Activated T-helper 1 cell treated with anti-CD3 and anti-CD28 coated beads, Interleukin-2, amount 50 U/mL, for 16 hours (primary cell): ENCODE measurements around the gene MCM7.

Experiments used
- DNase-seq, 2 donors: peaks; one replicate each; pipeline ENCODE4 v3.0.0-alpha.2; 2020; ENCODE audit warnings: low read depth in 1 of 2, low spot score in 1 of 2

The MCM7 gene

DNA sequence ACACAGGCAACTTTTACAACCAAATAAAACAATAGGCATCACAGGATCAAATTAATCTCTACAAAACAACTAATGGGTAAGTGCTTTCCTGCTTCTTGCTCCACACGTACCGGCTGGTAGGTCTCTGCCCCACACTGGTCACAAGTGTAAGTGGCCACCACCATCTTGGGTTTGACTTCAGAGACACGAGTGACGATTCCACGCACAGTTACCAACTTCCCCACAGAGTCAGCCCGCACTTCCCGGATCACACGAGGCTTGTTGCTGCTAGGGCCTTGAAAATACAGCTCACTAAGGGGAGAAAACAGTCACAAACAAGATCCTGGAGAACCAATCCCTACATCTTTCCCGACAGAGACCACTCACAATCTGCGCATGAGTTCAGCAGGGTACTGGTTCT lies 2.3 kb downstream of the MCM7 start:
- no peak for DNase-seq

DNA sequence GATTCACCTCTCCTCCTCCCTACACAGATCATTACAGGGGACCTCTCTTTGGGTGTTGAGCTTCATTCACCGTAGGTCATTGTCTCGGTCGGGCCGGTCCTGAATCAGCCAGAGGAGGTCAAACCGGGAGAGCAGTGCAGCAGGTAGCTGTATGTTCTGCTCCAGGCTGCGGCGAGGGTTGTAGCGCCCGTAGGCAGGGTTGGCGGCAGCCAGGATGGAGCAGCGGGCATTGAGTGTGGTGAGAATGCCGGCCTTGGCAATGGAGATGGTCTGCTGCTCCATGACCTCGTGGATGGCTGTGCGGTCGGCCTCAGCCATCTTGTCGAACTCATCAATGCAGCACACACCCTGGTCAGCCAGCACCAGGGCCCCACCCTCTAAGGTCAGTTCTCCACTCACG lies 5.5 kb downstream of the MCM7 start:
- DNase-seq, result no peak

DNA sequence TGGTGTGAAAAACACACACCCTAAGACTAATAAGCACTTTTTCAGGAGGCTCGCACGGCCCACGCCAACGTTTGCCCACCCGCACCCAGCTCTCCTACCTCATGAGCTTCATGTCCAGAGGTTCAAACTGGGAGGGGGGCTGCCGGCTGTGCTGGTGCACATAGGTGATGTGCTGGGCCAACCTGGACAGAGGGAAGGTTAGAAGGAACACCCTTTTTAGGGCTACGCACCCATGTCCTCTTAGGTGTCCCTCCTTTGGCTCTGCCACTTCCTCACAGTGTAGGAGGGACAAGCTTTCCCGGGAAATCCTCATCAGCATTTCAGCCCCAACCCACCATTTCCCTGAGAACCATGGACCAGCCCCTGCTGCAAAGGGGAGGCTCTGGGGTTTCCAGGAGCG lies 5.9 kb downstream of the MCM7 start:
- DNase-seq, result no peak

DNA sequence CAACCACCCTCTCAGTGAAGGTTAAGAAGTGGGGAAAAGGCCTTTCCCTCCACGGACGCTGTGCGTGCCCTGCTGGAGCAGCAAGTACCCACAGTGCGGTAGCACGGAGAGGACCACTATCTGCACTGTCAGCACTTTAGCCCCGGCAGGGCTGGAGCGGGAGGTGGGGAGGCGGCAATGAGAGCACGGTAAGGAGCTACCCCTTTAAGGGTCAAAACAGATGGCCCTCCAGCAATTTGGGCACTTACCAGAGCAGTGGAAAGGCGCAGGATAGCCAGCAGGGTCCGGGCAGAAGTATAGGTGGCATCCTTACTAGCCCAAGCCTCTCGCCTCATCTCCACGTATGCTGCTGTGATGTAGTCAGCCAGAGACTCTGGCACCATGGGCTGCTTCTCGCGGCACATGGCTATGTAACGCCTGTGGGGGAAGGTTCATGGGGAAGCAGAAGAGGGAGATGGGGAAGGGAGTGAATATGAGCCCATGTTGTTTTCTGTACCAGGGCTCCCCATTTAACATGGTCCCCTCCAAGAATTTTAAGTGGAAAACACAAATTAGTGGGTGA lies 7.2 kb downstream of the MCM7 start:
- DNase-seq, result no peak

DNA sequence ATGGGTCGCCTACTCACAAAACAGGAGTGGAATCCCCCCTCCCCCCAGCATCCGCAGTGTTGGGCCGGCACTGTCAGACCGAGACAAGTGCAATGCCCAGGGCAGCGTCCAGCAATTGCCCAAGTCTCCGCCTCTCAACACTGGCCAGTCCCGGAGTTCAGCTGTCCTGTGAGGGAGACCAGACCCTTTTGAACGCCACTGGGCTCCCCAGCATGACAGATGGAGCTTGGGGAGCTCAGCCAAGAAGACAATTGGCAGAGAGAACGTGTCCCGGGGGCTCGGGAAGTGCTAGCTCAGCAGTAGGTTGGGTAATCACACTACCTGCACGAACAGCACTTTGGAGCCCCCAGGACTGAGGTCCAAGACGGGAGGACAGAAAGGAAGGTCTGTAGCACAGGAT lies 7.7 kb downstream of the MCM7 start:
- DNase-seq, result no peak

DNA sequence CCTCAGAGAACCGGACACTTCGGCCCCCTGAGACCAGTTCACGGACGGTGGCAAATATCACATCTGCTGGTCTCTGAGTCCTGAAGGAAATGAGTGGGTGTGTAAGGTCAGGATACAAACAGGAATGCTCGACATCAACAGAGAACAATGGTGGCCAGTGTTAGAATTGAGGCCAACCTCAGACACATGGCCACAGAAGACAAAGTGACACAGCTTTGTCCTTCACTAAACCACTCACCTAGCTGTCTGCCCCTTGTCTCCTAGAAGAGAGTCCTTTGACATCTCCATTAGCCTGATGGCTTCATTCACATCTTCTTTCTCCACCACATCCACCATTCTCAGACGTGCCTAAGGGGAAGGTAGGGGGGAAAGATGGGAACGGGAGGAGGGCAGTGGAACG lies 8.1 kb downstream of the MCM7 start:
- DNase-seq, result no peak

DNA sequence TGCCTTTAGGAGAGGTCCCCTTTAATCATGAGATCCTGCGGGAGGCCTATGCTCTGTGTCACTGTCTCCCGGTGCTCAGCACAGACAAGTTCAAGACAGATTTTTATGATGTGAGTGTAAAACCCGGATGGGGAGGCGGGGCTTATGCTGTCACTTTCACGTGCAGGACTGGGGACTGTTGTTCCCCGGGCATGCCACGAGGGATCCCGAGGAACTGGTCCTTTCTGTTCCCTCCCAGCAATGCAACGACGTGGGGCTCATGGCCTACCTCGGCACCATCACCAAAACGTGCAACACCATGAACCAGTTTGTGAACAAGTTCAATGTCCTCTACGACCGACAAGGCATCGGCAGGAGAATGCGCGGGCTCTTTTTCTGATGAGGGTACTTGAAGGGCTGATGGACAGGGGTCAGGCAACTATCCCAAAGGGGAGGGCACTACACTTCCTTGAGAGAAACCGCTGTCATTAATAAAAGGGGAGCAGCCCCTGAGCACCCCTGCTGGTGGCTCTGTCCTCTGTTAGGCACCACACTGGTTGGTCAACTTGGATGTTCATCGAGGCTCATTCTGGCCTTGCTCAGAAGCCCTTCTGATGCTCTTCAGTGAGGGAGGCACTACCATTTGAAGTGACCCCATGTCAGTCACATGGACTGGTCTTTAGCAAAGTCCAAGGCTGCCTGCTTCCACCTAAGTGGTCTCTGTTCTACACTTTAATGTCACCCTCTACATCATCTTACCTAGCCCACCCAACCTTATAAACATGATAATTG lies 9.6 kb downstream of the MCM7 start:
- DNase-seq, result no peak

DNA sequence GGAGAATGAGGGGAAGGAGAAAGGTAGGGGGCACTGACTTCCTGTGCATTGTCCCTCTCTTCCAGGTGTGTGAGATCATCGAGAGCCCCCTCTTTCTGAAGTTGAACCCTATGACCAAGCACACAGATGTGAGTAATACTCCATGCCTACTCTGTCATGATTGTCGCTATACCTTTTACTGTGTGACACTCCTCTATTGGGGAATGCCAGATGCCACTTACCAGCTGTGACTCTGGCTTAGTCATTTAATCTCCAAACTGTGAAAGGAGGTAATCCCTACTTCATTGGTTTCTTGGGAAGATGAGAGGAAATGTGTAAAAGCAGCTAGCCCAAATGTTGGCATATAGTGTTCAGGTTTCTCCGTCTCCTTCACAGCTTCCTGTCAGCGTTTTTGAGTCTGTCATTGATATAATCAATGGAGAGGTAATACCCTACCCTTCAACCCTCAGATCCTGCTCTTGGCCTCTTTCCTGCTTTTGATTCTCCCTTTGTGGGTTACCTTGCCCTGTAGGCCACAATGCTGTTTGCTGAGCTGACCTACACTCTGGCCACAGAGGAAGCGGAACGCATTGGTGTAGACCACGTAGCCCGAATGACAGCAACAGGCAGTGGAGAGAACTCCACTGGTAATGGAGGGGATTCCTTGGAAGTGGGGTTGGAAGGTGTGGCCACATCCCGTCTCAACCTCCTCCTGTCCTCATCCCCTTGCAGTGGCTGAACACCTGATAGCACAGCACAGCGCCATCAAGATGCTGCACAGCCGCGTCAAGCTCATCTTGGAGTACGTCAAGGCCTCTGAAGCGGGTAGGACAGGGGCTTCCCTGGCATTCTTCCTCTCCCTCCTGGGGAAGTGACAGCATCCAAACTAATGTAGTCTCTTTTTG lies 10.4 kb downstream of the MCM7 start:
- DNase-seq, result no peak

DNA sequence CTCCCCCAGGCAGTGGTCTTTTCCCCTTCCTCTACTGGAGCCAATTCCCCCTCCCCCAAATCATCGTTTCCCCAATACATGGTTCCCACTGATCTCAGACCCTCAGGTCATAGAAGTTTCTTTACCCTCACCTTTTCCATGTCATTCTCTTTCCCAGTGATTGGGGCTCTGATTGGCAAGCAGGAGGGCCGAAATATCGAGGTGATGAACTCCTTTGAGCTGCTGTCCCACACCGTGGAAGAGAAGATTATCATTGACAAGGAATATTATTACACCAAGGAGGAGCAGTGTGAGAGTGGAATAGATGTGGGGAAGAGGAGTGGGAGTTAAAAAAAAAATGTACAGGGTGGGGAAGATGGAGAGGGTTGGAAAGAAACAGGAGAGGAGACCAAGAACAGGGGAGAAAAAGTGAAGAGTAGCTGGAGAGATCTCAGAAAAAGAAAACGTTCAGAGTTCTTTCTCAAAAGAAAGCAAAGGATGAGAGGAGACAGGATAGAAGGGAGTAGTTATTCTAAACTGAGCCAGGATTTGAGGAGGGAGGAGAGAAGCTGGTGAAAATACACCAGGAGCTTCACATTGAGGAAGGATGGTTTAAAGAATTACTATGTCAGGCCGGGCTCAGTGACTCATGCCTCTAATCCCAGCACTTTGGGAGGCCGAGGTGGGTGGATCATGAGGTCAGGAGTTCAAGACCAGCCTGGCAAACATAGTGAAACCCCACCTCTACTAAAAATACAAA lies 11.6 kb downstream of the MCM7 start:
- DNase-seq, result no peak

DNA sequence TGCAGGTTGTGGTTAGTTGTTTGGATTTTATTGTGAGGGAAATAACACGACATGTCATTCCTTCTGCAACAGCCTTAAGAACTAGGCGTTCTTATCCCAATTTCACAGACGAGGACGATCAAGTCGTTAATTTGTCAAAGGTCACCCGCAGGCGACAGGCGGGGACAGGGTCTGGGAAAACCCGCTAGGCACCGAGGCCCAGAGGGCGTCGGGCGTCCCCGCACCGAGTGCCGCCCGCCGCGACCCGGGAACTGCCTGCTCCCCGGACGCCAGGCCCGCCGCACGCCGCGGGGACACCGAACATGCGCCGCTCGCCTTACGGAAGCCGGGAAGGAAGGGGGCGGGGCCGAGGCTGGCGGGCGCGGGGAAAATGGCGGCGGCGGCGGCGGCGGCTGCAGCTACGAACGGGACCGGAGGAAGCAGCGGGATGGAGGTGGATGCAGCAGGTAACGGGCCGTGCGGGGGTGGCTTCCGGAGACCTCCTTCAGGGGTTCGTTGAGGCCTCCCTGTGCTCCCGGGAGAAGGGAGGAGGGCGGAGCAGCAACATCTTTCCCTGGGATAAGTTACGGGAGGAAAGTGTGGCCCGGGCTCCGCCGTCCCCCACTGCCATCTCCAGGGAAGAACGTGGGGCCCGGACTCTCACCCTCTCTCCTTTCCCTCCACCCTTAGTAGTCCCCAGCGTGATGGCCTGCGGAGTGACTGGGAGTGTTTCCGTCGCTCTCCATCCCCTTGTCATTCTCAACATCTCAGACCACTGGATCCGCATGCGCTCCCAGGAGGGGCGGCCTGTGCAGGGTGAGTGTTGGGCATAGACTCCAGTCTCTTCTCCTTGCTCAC lies 12.4 kb downstream of the MCM7 start, which contains the start of gene COPS6:
Gene COPS6 (plus strand): TSS at position 349 of the 837 bp plus-strand sequence. CDS start 22 bp downstream, at position 371.
- DNase-seq, result peak; percentile 74 to 82

DNA sequence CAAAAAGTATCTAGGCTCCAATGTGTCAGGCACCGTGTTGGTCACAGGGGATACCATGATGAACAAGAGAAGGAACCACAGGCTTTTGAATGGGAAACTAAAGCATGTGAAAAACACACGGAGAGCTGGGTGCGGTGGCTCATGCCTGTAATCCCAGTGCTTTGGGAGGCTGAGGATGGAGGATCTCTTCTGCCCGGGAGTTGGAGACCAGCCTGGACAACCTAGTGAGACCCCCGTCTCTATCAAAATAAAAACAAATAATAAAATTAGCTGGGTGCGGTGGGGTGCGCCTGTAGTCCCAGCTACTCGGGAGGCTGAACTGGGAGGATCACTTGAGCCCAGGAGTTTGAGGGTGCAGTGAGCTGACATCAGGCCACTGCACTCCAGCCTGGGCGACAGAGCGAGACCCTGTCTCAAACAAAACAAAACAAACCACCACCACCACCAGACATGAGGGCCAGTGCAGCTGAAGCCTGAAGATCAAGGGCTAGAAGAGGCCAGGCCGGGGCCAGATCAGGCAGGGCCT lies 13.0 kb downstream of the MCM7 start:
- DNase-seq, result no peak

DNA sequence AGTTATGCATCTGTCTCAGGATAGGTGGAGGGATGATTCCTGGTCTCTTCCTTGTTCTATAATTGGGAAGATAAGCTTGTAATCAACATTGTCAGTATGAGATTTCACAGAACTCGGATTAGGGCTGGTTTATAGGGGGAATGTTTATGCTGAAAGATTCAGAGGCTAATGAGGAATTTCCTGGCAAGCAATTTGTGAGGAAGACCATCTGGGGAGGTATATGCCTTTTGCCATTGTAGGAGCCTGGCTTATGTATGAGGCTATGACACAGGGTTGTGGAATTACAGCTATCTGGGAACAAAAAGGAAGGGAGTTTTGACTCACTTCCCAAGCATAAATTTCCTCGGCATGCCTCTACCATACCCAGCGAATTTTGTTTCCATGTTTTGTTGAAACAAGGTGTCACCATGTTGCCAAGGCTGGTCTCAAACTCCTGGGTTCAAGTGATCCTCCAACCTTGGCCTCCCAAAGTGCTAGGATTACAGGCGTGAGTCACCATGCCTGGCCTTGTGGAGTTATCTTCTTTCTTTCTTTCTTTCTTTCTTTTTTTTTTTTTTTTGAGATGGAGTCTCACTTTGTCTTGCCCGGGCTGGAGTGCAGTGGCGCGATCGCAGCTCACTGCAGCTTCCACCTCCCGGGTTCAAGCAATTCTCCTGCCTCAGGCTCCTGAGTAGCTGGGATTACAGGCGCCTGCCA lies 14.0 kb downstream of the MCM7 start:
- no peak for DNase-seq

DNA sequence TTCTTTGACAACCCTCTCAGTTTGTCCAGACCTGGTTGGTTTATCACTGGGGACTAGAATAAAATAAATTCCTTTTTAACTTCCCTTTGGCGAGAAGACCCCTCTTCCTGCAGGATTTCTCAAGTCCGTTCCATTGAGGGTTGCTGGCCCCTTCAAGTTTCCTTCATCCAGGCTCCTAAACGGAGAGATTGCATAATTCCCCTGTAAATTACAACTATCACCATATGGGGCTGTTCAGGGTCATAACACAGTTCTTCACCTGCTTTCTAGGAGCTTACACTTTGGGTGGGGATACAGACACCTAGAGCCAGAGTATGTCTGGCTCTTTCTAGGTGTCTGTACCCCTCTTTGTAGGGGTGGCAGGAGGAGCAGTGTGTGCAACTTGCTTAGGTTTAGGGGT lies 15.7 kb downstream of the MCM7 start:
- DNase-seq, result no peak

DNA sequence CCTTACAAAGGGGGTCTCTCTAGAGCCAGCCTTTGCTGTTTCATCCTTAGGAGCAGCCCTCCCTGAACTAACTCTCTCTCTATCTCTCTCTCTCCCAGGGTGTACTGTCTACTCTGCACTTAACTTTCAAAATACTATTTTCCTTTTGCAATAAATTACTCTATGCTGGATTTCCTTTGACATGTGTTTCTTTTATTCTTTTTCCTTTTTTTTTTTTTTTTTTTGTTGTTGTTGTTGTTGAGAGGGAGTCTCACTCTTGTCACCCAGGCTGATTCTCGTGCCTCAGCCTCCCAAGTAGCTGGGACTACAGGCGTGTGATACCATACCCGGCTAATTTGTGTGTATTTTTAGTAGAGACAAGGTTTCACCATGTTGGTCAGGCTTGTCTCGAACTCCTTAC lies 18.2 kb downstream of the MCM7 start:
- DNase-seq, result no peak

DNA sequence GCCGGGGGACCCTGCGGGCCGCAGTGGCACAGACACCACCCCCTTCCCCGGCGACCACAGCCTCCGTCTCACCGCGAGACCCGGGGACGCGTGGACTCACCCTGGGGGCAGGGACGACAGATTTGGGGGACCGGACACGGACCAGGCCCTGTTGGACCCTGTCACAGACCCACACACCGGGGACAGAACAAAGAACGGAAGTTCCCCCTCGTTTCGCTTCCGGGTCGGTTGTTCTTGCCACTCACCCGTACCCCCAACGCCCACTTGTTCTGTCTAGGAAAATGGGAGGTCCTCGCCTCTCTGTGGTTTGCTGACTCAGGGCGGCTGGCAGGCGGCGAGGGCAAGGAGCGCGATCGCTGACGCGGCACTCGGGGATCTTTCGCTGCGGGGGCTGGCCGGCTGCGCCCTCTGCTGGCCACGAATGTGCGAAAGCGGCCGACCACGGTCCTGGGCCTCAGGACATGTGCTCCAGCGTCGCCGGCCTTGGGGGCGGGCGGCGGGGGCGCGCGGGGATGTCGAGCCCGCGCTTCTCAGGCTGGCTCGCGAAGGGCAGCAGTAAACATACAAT lies 19.6 kb downstream of the MCM7 start, which contains the start of gene ZNF3:
Gene ZNF3 (minus strand): TSS at position 189 of the 568 bp plus-strand sequence. CDS start 4,366 bp downstream, outside the sequence.
- peak; percentile 93 to 98 for DNase-seq

DNA sequence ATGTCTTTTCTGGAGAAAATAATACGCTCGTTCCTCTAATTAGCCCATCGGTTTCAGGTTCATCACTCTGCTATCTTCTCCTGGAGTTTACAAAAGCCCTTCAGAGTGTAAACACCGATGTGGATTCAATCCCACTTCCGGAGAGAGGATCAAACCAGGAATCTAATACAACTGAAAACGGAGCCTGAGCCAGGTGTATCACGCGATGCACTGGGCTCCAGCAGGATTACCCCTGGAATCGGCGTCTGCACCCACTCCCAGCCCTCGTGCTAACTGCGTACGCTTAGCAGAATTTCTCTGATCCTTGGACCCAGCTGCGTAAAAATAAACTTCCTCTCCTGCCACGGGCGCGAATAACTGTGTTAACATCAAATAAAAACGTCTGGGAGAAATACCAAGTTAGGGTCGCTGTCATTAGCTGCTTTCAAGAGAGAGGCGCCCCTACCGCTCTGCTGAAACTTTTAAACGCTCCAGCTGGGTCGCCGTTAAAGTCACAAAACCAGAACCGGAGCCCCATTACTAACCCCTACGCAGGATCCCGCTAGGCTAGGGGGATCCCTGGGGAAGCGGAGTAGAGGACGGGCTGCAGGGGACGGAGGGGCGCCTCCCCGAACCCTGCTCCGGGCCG lies 20.2 kb downstream of the MCM7 start:
- DNase-seq, result no peak

DNA sequence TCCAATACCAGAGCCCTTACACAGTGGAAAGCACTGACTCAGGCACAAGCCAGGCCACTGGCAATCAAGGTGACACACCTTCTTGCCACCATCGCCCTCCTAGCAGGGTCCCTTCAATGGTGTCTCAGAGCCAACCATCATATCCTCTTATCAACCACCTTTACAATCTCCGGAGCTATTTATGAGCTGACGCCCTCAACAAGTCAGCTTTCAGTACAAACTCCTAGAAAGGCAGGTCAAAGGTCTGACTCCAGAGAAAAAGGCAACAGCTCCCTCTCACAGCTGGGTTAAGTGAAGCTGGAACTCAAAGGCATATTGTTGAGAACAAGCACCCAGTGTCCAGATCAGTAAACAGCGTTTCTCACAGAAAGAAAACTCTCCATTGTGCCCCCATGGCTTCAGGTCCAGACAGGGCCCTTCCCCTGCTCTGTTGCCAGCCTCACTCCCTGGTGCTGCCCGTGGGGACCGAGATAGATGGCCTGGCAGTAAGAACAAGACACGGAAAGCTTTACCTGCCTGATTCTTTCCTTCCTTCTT lies 22.1 kb downstream of the MCM7 start:
- no peak for DNase-seq

DNA sequence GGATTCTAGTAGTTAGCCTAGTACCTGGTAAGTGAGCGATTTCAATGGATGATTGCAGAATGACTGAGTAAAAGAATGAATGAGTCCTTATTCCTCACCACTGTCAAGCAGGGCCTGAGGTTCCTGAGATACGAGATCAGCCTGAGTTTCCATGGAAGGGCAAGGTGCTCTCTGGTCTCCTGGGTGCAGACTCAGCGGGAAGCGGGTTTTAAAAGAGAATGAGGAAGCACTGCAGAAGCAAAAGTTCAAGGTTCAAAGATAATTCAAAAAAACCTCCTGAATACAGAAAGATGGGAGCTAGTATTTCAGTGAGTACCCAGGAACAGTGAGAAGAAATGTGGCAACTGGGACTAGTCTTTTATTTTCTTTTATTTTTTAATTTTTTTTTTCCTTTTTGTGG lies 24.0 kb downstream of the MCM7 start:
- no peak for DNase-seq
